Subcutaneous abdominal adipose tissue (tissue), 5 donors: Measurements from ENCODE around the gene DACH2.

Source experiments
- H3K27ac ChIP-seq: one replicate; pipeline ENCODE4 v1.7.0; 2013; ENCODE audit warnings: low read depth, mild to moderate bottlenecking, inconsistent platforms, low read length, moderate library complexity
- H3K27me3 ChIP-seq, 5 donors: one replicate each; pipeline ENCODE4 v1.7.0; 2013; ENCODE audit warnings: low read length in 5 of 5, inconsistent platforms in 1 of 5; ENCODE audit not compliant: control insufficient read depth in 5 of 5, insufficient read depth in 4 of 5
- H3K36me3 ChIP-seq, 5 donors: one replicate each; pipeline ENCODE4 v1.7.0; 2013; ENCODE audit warnings: low read length in 5 of 5; ENCODE audit not compliant: control insufficient read depth in 5 of 5, insufficient read depth in 5 of 5
- H3K4me1 ChIP-seq, 5 donors: one replicate each; pipeline ENCODE4 v1.7.0; 2013; ENCODE audit warnings: low read length in 5 of 5, mild to moderate bottlenecking in 3 of 5, moderate library complexity in 1 of 5; ENCODE audit not compliant: control insufficient read depth in 5 of 5, insufficient read depth in 5 of 5
- H3K4me3 ChIP-seq, 5 donors: one replicate each; pipeline ENCODE4 v1.7.0; 2013; ENCODE audit warnings: low read length in 5 of 5, low read depth in 1 of 5
- H3K9ac ChIP-seq, 5 donors: one replicate each; pipeline ENCODE4 v1.7.0; 2013; ENCODE audit warnings: low read length in 5 of 5, mild to moderate bottlenecking in 4 of 5, moderate library complexity in 3 of 5
- H3K9me3 ChIP-seq, 5 donors: one replicate each; pipeline ENCODE4 v1.7.0; 2013; ENCODE audit warnings: low read length in 5 of 5; ENCODE audit not compliant: control insufficient read depth in 5 of 5
- donor health status: healthy.
- donor health status: healthy.
- donor health status: healthy.
- donor health status: healthy.
- donor health status: healthy.

DACH2 gene

GRCh38 chrX:86370927-86371326, 222.7 kb downstream of the DACH2 start:
- Histone ChIP-seq H3K9me3 (peaks cover 0 to 5% (median 0%) of the 10 kb centered on the region in 5 donors), H3K9ac (no peak overlapping the region), H3K36me3 (no peaks in the 10 kb centered on the region), H3K27ac (no peak overlapping the region), H3K4me1 (no peaks in the 10 kb centered on the region), H3K4me3 (no peak overlapping the region), H3K27me3 (peaks cover 0 to 3% (median 0%) of the 10 kb centered on the region in 5 donors)

GRCh38 chrX:86379209-86379608, 231.0 kb downstream of the DACH2 start:
- Histone ChIP-seq H3K27me3 (peaks cover 0 to 3% (median 0%) of the 10 kb centered on the region in 5 donors), H3K9me3 (no peaks in the 10 kb centered on the region), H3K9ac (no peak overlapping the region), H3K27ac (no peak overlapping the region), H3K4me3 (no peak overlapping the region), H3K4me1 (no peaks in the 10 kb centered on the region), H3K36me3 (no peaks in the 10 kb centered on the region)

GRCh38 chrX:86383681-86384540, 235.7 kb downstream of the DACH2 start:
- no peak overlapping the region for H3K9ac ChIP-seq
- H3K9me3 ChIP-seq = no peaks in the 10 kb centered on the region
- no peak overlapping the region for H3K27ac ChIP-seq
- no peak overlapping the region for H3K4me3 ChIP-seq
- no peaks in the 10 kb centered on the region for H3K4me1 ChIP-seq
- H3K27me3 ChIP-seq = peaks cover 0 to 4% (median 2%) of the 10 kb centered on the region in 5 donors
- H3K36me3 ChIP-seq = no peaks in the 10 kb centered on the region

- Histone ChIP-seq H3K27me3 (peaks cover 0 to 5% (median 0%) of the 10 kb centered on the region in 5 donors), H3K36me3 (no peaks in the 10 kb centered on the region), H3K27ac (no peak overlapping the region), H3K9ac (no peak overlapping the region), H3K9me3 (no peaks in the 10 kb centered on the region), H3K4me1 (no peaks in the 10 kb centered on the region), H3K4me3 (no peak overlapping the region)
Measured at GRCh38 chrX:86407371-86407770, 259.1 kb downstream of the DACH2 start.

GRCh38 chrX:86421771-86422170, 273.5 kb downstream of the DACH2 start:
- Histone ChIP-seq H3K27ac (no peak overlapping the region), H3K27me3 (no peaks in the 10 kb centered on the region), H3K4me1 (no peaks in the 10 kb centered on the region), H3K9ac (no peak overlapping the region), H3K36me3 (no peaks in the 10 kb centered on the region), H3K9me3 (peaks cover 0 to 4% (median 0%) of the 10 kb centered on the region in 5 donors), H3K4me3 (no peak overlapping the region)

- H3K4me1 ChIP-seq = no peaks in the 10 kb centered on the region
- no peaks in the 10 kb centered on the region for H3K36me3 ChIP-seq
- peaks cover 0 to 3% (median 0%) of the 10 kb centered on the region in 5 donors for H3K27me3 ChIP-seq
- H3K9ac ChIP-seq = no peak overlapping the region
- no peaks in the 10 kb centered on the region for H3K9me3 ChIP-seq
- no peak overlapping the region for H3K4me3 ChIP-seq
- no peak overlapping the region for H3K27ac ChIP-seq
Measured at GRCh38 chrX:86436116-86436515, 287.9 kb downstream of the DACH2 start.

- no peaks in the 10 kb centered on the region for H3K4me1 ChIP-seq
- H3K9ac ChIP-seq = no peak overlapping the region
- H3K9me3 ChIP-seq = no peaks in the 10 kb centered on the region
- peaks cover 0 to 7% (median 0%) of the 10 kb centered on the region in 5 donors for H3K27me3 ChIP-seq
- no peaks in the 10 kb centered on the region for H3K36me3 ChIP-seq
- H3K4me3 ChIP-seq = no peak overlapping the region
- H3K27ac ChIP-seq = no peak overlapping the region
Measured at GRCh38 chrX:86455495-86455894, 307.2 kb downstream of the DACH2 start.

GRCh38 chrX:86460760-86461159, 312.5 kb downstream of the DACH2 start:
- peaks cover 0 to 3% (median 0%) of the 10 kb centered on the region in 5 donors for H3K9me3 ChIP-seq
- H3K36me3 ChIP-seq = no peaks in the 10 kb centered on the region

GRCh38 chrX:86504297-86504696, 356.0 kb downstream of the DACH2 start:
- no peak overlapping the region for H3K4me3 ChIP-seq
- H3K4me1 ChIP-seq = no peaks in the 10 kb centered on the region
- H3K27me3 ChIP-seq = peaks cover 0 to 4% (median 0%) of the 10 kb centered on the region in 5 donors
- no peaks in the 10 kb centered on the region for H3K9me3 ChIP-seq
- H3K9ac ChIP-seq = no peak overlapping the region
- H3K27ac ChIP-seq = no peak overlapping the region
- no peaks in the 10 kb centered on the region for H3K36me3 ChIP-seq

More at GRCh38 chrX:86460760-86461159, 312.5 kb downstream of the DACH2 start:
- Histone ChIP-seq H3K4me1 (no peaks in the 10 kb centered on the region), H3K27ac (no peak overlapping the region), H3K4me3 (no peak overlapping the region), H3K9ac (no peak overlapping the region), H3K27me3 (peaks cover 0 to 2% (median 0%) of the 10 kb centered on the region in 5 donors)

- no peak overlapping the region for H3K9ac ChIP-seq
- H3K4me1 ChIP-seq = no peaks in the 10 kb centered on the region
- H3K9me3 ChIP-seq = no peaks in the 10 kb centered on the region
- H3K27ac ChIP-seq = no peak overlapping the region
- H3K27me3 ChIP-seq = peaks cover 0 to 4% (median 0%) of the 10 kb centered on the region in 5 donors
- no peaks in the 10 kb centered on the region for H3K36me3 ChIP-seq
- no peak overlapping the region for H3K4me3 ChIP-seq
Measured at GRCh38 chrX:86507331-86507730, 359.1 kb downstream of the DACH2 start.
